H1 (cell line): ENCODE data around the gene PRXL2A. TPM values are rescaled to one million over a fixed set of nuclear protein-coding genes. Genes with fewer than 3 reads are reported as not detected.

Source experiments
- CTCF ChIA-PET: fragments of 300-600 bp; sonication (Branson Sonifier 250); formaldehyde crosslinking; loops from one replicate; lab custom pipeline; 2021; ENCODE audit not compliant: partially characterized antibody; lab: Charles Lee
- POLR2A ChIA-PET: fragments of 300-600 bp; sonication (Branson Sonifier 250); formaldehyde crosslinking; loops from one replicate; lab custom pipeline; 2021; ENCODE audit warnings: inconsistent platforms; ENCODE audit not compliant: partially characterized antibody; lab: Charles Lee
- DNase-seq, 2 experiments: peaks; one replicate each; pipeline versions ENCODE4 v3.0.0 to v3.0.0-alpha.2; 2010 to 2022; ENCODE audit warnings: low spot score in 2 of 2, low read depth in 1 of 2, mixed read lengths in 1 of 2
- FAIRE-seq: peaks from 2 replicates; lab custom pipeline; 2011; peaks lifted over from hg19 to GRCh38; lab: Jason Lieb, UNC
- H2AFZ ChIP-seq: 2 replicates; pipeline ENCODE4 v1.8.1; 2012; ENCODE audit warnings: low read length, inconsistent platforms
- H2AK5ac ChIP-seq: 2 replicates; pipeline ENCODE4 v1.6.1; 2013; ENCODE audit warnings: low read depth, low read length
- H2BK120ac ChIP-seq: replicated peaks from 2 replicates; pipeline ENCODE3; 2013; ENCODE audit warnings: low read depth, low read length, inconsistent platforms
- H2BK12ac ChIP-seq: 2 replicates; pipeline ENCODE4 v1.6.1; 2013; ENCODE audit warnings: low read depth, low read length
- H2BK15ac ChIP-seq: 2 replicates; pipeline ENCODE4 v1.6.1; 2013; ENCODE audit warnings: low read length
- H2BK20ac ChIP-seq: 2 replicates; pipeline ENCODE4 v1.6.1; 2013; ENCODE audit warnings: low read length
- H2BK5ac ChIP-seq: 2 replicates; pipeline ENCODE4 v1.6.1; 2013; ENCODE audit warnings: low read depth, low read length
- H3K14ac ChIP-seq: 2 replicates; pipeline ENCODE4 v1.6.1; 2013; ENCODE audit warnings: inconsistent platforms; ENCODE audit not compliant: insufficient read length
- H3K18ac ChIP-seq: 2 replicates; pipeline ENCODE4 v1.6.1; 2013; ENCODE audit warnings: low read length; ENCODE audit errors: extremely low read depth
- H3K23ac ChIP-seq: 2 replicates; pipeline ENCODE4 v1.6.1; 2013; ENCODE audit warnings: inconsistent platforms; ENCODE audit not compliant: insufficient read length
- H3K23me2 ChIP-seq: 2 replicates; pipeline ENCODE4 v1.6.1; 2013; ENCODE audit warnings: low read depth, low read length
- H3K27ac ChIP-seq: 2 replicates; pipeline ENCODE4 v1.6.1; 2011; ENCODE audit warnings: low read depth, low read length, inconsistent platforms
- H3K27me3 ChIP-seq, 4 experiments: replicated peaks in 1 of 4; 1 replicate in 1 of 4; 2 replicates in 3 of 4; pipeline versions ENCODE4 v1.6.1 to v1.8.1; 2011 to 2013; ENCODE audit warnings: low read length in 3 of 4, mild to moderate bottlenecking in 3 of 4, inconsistent platforms in 2 of 4, mixed read lengths in 2 of 4, moderate library complexity in 1 of 4; ENCODE audit not compliant: control insufficient read depth in 3 of 4, insufficient read depth in 3 of 4; ENCODE audit errors: extremely low read depth in 1 of 4
- H3K36me3 ChIP-seq, 4 experiments: 2 replicates each; pipeline versions ENCODE4 v1.6.1 to v1.8.1; 2011 to 2013; ENCODE audit warnings: mild to moderate bottlenecking in 4 of 4, low read length in 3 of 4, moderate library complexity in 2 of 4, control low read depth in 1 of 4, inconsistent platforms in 1 of 4; ENCODE audit not compliant: insufficient read depth in 4 of 4, control insufficient read depth in 2 of 4
- H3K4ac ChIP-seq: replicated peaks from 2 replicates; pipeline ENCODE3; 2013; ENCODE audit warnings: low read length, low read depth, mixed read lengths, inconsistent platforms; ENCODE audit not compliant: insufficient read length
- H3K4me1 ChIP-seq, 4 experiments: replicated peaks in 1 of 4; 1 replicate in 1 of 4; 2 replicates in 3 of 4; pipeline versions ENCODE4 v1.6.1 to v1.8.1; 2011 to 2013; ENCODE audit warnings: low read length in 3 of 4, inconsistent platforms in 2 of 4, mixed read lengths in 1 of 4; ENCODE audit not compliant: insufficient read depth in 4 of 4, control insufficient read depth in 3 of 4
- H3K4me2 ChIP-seq, 2 experiments: 2 replicates each; pipeline versions ENCODE4 v1.6.1 to v1.8.1; 2011 to 2013; ENCODE audit warnings: low read depth in 2 of 2, low read length in 2 of 2, control low read depth in 1 of 2, inconsistent platforms in 1 of 2, mild to moderate bottlenecking in 1 of 2; ENCODE audit not compliant: insufficient read depth in 1 of 2
- H3K4me3 ChIP-seq, 4 experiments: fragments of 200-600, 300-600 bp in 1 of 4; sonication (generic), shearing (Covaris generic), sonication (Bioruptor Twin) in 1 of 4; 2 replicates each; pipeline versions ENCODE4 v1.5.1 to v1.8.1; 2011 to 2016; ENCODE audit warnings: low read length in 4 of 4, low read depth in 3 of 4, control low read depth in 2 of 4, inconsistent platforms in 2 of 4, mild to moderate bottlenecking in 2 of 4, mixed read lengths in 1 of 4, moderate library complexity in 1 of 4; ENCODE audit not compliant: insufficient read depth in 2 of 4; ENCODE audit errors: extremely low read depth in 1 of 4
- H3K56ac ChIP-seq: replicated peaks from 2 replicates; pipeline ENCODE3; 2013; ENCODE audit warnings: low read depth, mild to moderate bottlenecking, mixed read lengths, low read length, inconsistent platforms; ENCODE audit not compliant: insufficient read length
- H3K79me1 ChIP-seq: 2 replicates; pipeline ENCODE4 v1.6.1; 2013; ENCODE audit warnings: low read depth, low read length, control low read depth
- H3K79me2 ChIP-seq, 2 experiments: 2 replicates each; pipeline versions ENCODE4 v1.6.1 to v1.8.1; 2012 to 2013; ENCODE audit warnings: low read length in 2 of 2, mild to moderate bottlenecking in 2 of 2, inconsistent platforms in 1 of 2; ENCODE audit not compliant: insufficient read depth in 2 of 2, control insufficient read depth in 1 of 2
- H3K9ac ChIP-seq, 4 experiments: replicated peaks in 1 of 4; 1 replicate in 1 of 4; 2 replicates in 3 of 4; pipeline versions ENCODE4 v1.6.1 to v1.8.1; 2011 to 2013; ENCODE audit warnings: low read depth in 3 of 4, low read length in 3 of 4, control low read depth in 2 of 4, mild to moderate bottlenecking in 2 of 4, moderate library complexity in 2 of 4, inconsistent platforms in 1 of 4; ENCODE audit errors: extremely low read depth in 1 of 4
- H3K9me3 ChIP-seq, 2 experiments: 2 replicates each; pipeline versions ENCODE4 v1.6.1 to v1.8.1; 2012 to 2013; ENCODE audit warnings: mild to moderate bottlenecking in 2 of 2, moderate library complexity in 2 of 2, control low read depth in 1 of 2, inconsistent platforms in 1 of 2, low read depth in 1 of 2, low read length in 1 of 2, mixed read lengths in 1 of 2; ENCODE audit not compliant: insufficient read depth in 2 of 2
- H4K20me1 ChIP-seq, 2 experiments: replicated peaks in 1 of 2; 2 replicates each; pipeline versions ENCODE3 to v1.8.1; 2011 to 2013; ENCODE audit warnings: inconsistent platforms in 2 of 2, low read length in 2 of 2, mild to moderate bottlenecking in 1 of 2; ENCODE audit not compliant: insufficient read depth in 2 of 2, control insufficient read depth in 1 of 2
- H4K5ac ChIP-seq: 2 replicates; pipeline ENCODE4 v1.6.1; 2013; ENCODE audit warnings: low read length, low read depth, mixed read lengths, inconsistent platforms; ENCODE audit not compliant: insufficient read length
- H4K8ac ChIP-seq: 2 replicates; pipeline ENCODE4 v1.8.0; 2013; ENCODE audit warnings: mild to moderate bottlenecking, moderate library complexity, low read length, inconsistent platforms; ENCODE audit not compliant: insufficient read depth; ENCODE audit errors: extremely low read depth
- H4K91ac ChIP-seq: replicated peaks from 2 replicates; pipeline ENCODE3; 2013; ENCODE audit warnings: low read length, mixed read lengths, inconsistent platforms; ENCODE audit not compliant: insufficient read length
- E2F6 ChIP-seq: IDR thresholded peaks from 2 replicates; pipeline ENCODE4 v1.6.1; 2012; ENCODE audit warnings: inconsistent platforms
- RBBP5 ChIP-seq: IDR thresholded peaks from 2 replicates; pipeline ENCODE4 v1.7.1; 2012; ENCODE audit warnings: low read depth, mild to moderate bottlenecking, inconsistent platforms, low read length, moderate library complexity, borderline replicate concordance
- RNF2 ChIP-seq: fragments of 200-900, 300-1000 bp; sonication (generic); IDR thresholded peaks from 2 replicates; pipeline ENCODE4 v1.7.1; 2016; ENCODE audit warnings: borderline replicate concordance, low read depth, mild to moderate bottlenecking, antibody characterized with exemption, low read length; ENCODE audit not compliant: poor library complexity, severe bottlenecking; ENCODE audit errors: missing control alignments
- SP2 ChIP-seq: IDR thresholded peaks from 2 replicates; pipeline ENCODE4 v1.6.1; 2012; ENCODE audit warnings: mild to moderate bottlenecking, low read length, inconsistent platforms
- ZNF274 ChIP-seq: IDR thresholded peaks from 2 replicates; pipeline ENCODE4 v1.7.0; 2012; ENCODE audit warnings: low read length, borderline replicate concordance; ENCODE audit errors: extremely low read depth
- WGBS, 2 experiments: shearing (Covaris generic) in 1 of 2; methylation state at CpG; one replicate each; pipeline versions ENCODE4 v1.1.6 to v1.1.7; 2013 to 2015; ENCODE audit warnings: low lambda C conversion rate in 2 of 2, mixed read lengths in 2 of 2, inconsistent platforms in 1 of 2, low coverage in 1 of 2, missing lambda C conversion rate in 1 of 2; ENCODE audit not compliant: insufficient replicate concordance in 2 of 2, insufficient coverage in 1 of 2, insufficient read length in 1 of 2; ENCODE audit errors: extremely low coverage in 1 of 2, missing lambda C conversion rate in 1 of 2; 5-methylcytosine and 5-hydroxymethylcytosine counted together
- polyA plus RNA-seq, 7 experiments: library from polyadenylated mRNA; depleted of rRNA in 3 of 7; stranded (reverse) in 5 of 7; unstranded in 2 of 7; fragments of >200 nt in 5 of 7; fragments of 200-250 nt in 2 of 7; gene quantifications; 1 replicate in 5 of 7; 2 replicates in 1 of 7; 4 replicates in 1 of 7; pipeline versions ENCODE4 v1.2.1 to v1.2.3, GENCODE V29; 2011 to 2013; ENCODE audit warnings: missing spikeins in 2 of 7, mixed read lengths in 2 of 7
- total RNA-seq: library from RNA; stranded (reverse); fragmentation: NEBNext Ultra II Directional; extraction: Animal tissue kit (Norgen Biotek cat#: 25700); gene quantifications from 2 replicates; pipeline ENCODE4 v1.2.1, GENCODE V29; 2021

Gene PRXL2A
- total and polyA plus RNA-seq, 2 of the 8 experiments (the other 6 are each of a cell fraction or from before 2014, with no cell fraction given): 13.4 to 58.3 TPM

DNA sequence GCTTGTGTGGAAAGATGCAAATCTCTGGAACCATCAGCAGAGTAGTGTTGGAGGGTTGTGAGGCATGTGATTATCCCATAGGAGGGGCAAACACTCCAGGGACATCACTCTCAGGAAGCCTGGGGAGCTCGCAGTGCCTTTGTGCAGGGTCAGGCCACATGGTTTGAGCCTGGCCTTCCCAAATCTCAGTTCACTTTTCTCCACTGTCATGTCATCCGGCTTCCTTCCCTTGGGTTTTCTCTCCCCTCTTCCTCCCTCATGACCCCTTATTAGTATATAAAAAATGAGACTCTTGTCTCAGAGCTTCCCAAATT, 66.2 kb downstream of the PRXL2A start:
- no peak overlapping the region for H3K27ac ChIP-seq
- no peak overlapping the region for H4K8ac ChIP-seq
- H2BK20ac ChIP-seq: no peak overlapping the region
- H3K14ac ChIP-seq: no peak overlapping the region
- H2BK15ac ChIP-seq: no peak overlapping the region
- no peak overlapping the region for H2BK120ac ChIP-seq
- H4K91ac ChIP-seq: no peak overlapping the region
- H3K18ac ChIP-seq: no peak overlapping the region
- no peak overlapping the region for H2AFZ ChIP-seq
- peaks cover 8% of the 10 kb centered on the region for H3K79me1 ChIP-seq
- H4K5ac ChIP-seq: no peak overlapping the region
- H2BK12ac ChIP-seq: no peak overlapping the region
- H2AK5ac ChIP-seq: no peak overlapping the region
- no peak overlapping the region for H3K4me3 ChIP-seq
- no peak for DNase-seq
- no peak overlapping the region for H3K23ac ChIP-seq
- H3K4me2 ChIP-seq: no peak overlapping the region
- TF ChIP-seq E2F6 (no peak), ZNF274 (no peak), SP2 (no peak), RBBP5 (no peak), RNF2 (no peak)
- no peaks in the 10 kb centered on the region for H3K23me2 ChIP-seq
- CTCF ChIA-PET: interaction anchor here (0.9 to 38.4 kb wide), 6 partner anchors 12 to 122 kb away, joined by 3 to 1263 read pairs (median 6); partner anchors contain the start of gene TSPAN14
- POLR2A ChIA-PET: interaction anchor here (1.1 kb wide), 1 partner anchor 9 kb away, joined by 3 read pairs; no protein-coding TSS in a partner anchor
- H2BK5ac ChIP-seq: no peak overlapping the region
- H3K56ac ChIP-seq: no peak overlapping the region
- 85% methylated on average over 2 of the region's 2 CpGs; no CpG with 5 or more reads in 1 of the 2 experiments for WGBS, 2 experiments
- peaks cover 17 to 34% of the 10 kb centered on the region in 2 experiments for H4K20me1 ChIP-seq
- peaks cover 0 to 2% of the 10 kb centered on the region in 2 experiments; a peak in 1 of 4 replicates for H3K9me3 ChIP-seq
- no peaks in the 10 kb centered on the region; a peak in 2 of 8 replicates for H3K36me3 ChIP-seq
- no peak overlapping the region for H3K4ac ChIP-seq
- peaks cover 0 to 76% of the 10 kb centered on the region in 2 experiments for H3K79me2 ChIP-seq
- peaks cover 2 to 18% (median 9%) of the 10 kb centered on the region in 4 experiments; a peak in 6 of 7 replicates for H3K4me1 ChIP-seq
- H3K27me3 ChIP-seq: no peaks in the 10 kb centered on the region
- FAIRE-seq: no peak
- H3K9ac ChIP-seq: peak overlapping the region in 1 of 4 experiments; percentile 30; a peak in 1 of 7 replicates
